ENCODE measurements around the gene NCK1. TPM values are rescaled to one million over a fixed set of nuclear protein-coding genes. Genes with fewer than 3 reads are reported as not detected.

NCK1 gene
- total and polyA plus RNA-seq, 2 of the 13 experiments (the other 11 are each of a cell fraction or from before 2014, with no cell fraction given) = 14.7 to 30.4 TPM

GRCh38 chr3:136819731-136820679 is 42.0 kb upstream of the NCK1 start (continued):
- TF ChIP-seq AFF4 (CRISPR knock-in tag; IDR thresholded peaks at IDR 0.05) = no peak
- TF ChIP-seq ELK4 (CRISPR knock-in tag; IDR thresholded peaks at IDR 0.05; ENCODE audit: borderline replicate concordance) = no peak
- no peak for TF ChIP-seq ZNF639 (CRISPR knock-in tag; conservative IDR thresholded peaks at IDR 0.05)
- no peak for TF ChIP-seq PREB (CRISPR knock-in tag; IDR thresholded peaks at IDR 0.05)
- TF ChIP-seq ZNF720 (CRISPR knock-in tag; IDR thresholded peaks at IDR 0.05) = no peak
- no peak for TF ChIP-seq ZNF646 (CRISPR knock-in tag; IDR thresholded peaks at IDR 0.05)
- TF ChIP-seq ZNF121 (CRISPR knock-in tag; IDR thresholded peaks at IDR 0.05) = no peak
- no peak for TF ChIP-seq ZNF567 (CRISPR knock-in tag; IDR thresholded peaks at IDR 0.05; ENCODE audit: borderline replicate concordance)
- TF ChIP-seq CEBPZ (IDR thresholded peaks at IDR 0.05; ENCODE audit: low read length) = no peak
